Upper lobe of left lung (tissue), 4 donors: ENCODE measurements around the gene SORCS1.

ENCODE experiments used
- EP300 ChIP-seq, 4 donors: sonication (generic); formaldehyde crosslinking; IDR thresholded peaks; one replicate each; pipeline ENCODE4 v1.5.1; 2017; ENCODE audit warnings: antibody characterized with exemption in 4 of 4, control low read depth in 2 of 4
- POLR2A ChIP-seq, 4 donors: fragments of 450-650 bp; IDR thresholded peaks; one replicate each; pipeline ENCODE4 v1.5.1; 2016 to 2017; ENCODE audit warnings: antibody characterized with exemption in 4 of 4, mild to moderate bottlenecking in 2 of 4
- POLR2AphosphoS5 ChIP-seq, 2 donors: sonication (generic); formaldehyde crosslinking; IDR thresholded peaks; one replicate each; pipeline ENCODE4 v1.5.1; 2017; ENCODE audit warnings: antibody characterized with exemption in 2 of 2
- TF ChIP-seq, protein P1 (sequence below), 6 experiments: fragments of 450-650 bp in 4 of 6; fragments of 200-600 bp in 2 of 6; sonication (generic) in 2 of 6; IDR thresholded peaks; one replicate each; pipeline ENCODE4 v1.5.1; 2016 to 2019; ENCODE audit warnings: antibody characterized with exemption in 6 of 6

GRCh38 chr10:106955133-106955532, 209.4 kb downstream of the SORCS1 start:
- TF ChIP-seq POLR2A (IDR thresholded peaks at IDR 0.05) (no peak), POLR2AphosphoS5 (IDR thresholded peaks at IDR 0.05) (no peak), EP300 (IDR thresholded peaks at IDR 0.05) (no peak)
- TF ChIP-seq, protein P1, sequence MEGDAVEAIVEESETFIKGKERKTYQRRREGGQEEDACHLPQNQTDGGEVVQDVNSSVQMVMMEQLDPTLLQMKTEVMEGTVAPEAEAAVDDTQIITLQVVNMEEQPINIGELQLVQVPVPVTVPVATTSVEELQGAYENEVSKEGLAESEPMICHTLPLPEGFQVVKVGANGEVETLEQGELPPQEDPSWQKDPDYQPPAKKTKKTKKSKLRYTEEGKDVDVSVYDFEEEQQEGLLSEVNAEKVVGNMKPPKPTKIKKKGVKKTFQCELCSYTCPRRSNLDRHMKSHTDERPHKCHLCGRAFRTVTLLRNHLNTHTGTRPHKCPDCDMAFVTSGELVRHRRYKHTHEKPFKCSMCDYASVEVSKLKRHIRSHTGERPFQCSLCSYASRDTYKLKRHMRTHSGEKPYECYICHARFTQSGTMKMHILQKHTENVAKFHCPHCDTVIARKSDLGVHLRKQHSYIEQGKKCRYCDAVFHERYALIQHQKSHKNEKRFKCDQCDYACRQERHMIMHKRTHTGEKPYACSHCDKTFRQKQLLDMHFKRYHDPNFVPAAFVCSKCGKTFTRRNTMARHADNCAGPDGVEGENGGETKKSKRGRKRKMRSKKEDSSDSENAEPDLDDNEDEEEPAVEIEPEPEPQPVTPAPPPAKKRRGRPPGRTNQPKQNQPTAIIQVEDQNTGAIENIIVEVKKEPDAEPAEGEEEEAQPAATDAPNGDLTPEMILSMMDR (IDR thresholded peaks at IDR 0.05) = no peak
